NCI-H345 treated with DMSO at 0.1 percent for 48 hours (cell line): Measurements from ENCODE around the gene PPIE.
"Not testable (repeated sequence)": the region's sequence is repeated elsewhere in the genome, so short reads cannot be mapped to it uniquely, and the experiment has no call there.

Experiments
- DNase-seq: peaks from one replicate; lab custom pipeline; 2025; ENCODE audit not compliant: unreplicated experiment; lab: John Stamatoyannopoulos, UW

The PPIE gene

DNA sequence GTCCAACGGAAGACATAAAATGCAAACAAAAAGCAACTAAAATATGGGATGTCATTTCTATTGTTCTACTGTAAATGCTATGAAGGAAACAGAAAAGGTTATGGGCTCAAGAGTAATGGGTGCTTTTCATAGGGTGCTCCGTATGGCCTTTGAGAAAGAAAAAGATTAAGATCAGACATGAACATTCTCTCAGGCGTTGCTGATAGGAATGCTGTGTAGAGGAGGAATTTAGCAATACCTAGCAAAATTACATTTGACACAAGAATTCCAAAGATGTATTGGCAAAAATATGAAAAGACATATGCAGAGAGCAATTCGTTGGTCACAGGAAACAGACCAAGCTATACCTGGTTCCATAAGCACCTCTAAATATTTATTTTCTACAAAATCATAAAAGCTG, 38.2 kb downstream of the PPIE start:
- no peak for DNase-seq

DNA sequence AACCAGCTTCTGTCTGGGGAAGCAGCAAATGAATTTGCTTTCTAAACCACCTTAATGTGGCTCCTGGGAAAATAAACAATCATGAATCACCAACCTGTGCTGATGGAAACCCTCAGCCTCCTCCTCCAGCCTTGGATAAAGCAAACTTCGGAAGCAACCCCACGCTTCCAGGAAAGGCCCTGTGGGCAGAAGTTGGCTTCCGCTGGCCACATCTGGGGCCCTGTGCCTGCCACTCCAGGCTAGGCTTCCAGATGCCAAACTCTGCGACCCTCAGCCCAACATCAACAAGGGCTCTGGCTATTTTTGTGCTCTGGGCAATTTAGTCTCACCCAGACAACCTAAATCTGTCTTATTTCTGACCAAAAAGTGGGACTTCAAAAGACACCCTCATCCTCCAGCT, 38.6 kb downstream of the PPIE start:
- DNase-seq: no peak

DNA sequence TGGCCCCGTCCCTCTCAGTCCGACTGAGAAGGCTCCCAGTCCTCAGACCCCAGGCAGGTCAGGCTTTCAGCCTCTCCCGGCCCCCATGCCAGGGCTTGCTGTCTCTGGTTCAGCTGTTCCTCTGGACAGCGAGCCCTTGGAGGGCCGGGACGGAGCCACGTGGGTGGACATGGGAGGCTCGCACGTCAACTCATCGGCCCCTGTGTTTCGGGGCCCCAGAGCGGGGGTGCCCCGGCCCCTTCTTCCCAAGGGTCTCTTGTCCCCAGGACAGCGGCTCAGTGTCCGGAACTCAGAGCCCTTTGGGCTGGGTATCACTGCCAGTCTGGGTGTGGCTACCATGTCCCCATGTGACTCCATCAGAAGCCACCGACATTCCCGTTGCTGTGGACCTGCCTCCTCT, 39.2 kb downstream of the PPIE start:
- DNase-seq: not testable (repeated sequence)

DNA sequence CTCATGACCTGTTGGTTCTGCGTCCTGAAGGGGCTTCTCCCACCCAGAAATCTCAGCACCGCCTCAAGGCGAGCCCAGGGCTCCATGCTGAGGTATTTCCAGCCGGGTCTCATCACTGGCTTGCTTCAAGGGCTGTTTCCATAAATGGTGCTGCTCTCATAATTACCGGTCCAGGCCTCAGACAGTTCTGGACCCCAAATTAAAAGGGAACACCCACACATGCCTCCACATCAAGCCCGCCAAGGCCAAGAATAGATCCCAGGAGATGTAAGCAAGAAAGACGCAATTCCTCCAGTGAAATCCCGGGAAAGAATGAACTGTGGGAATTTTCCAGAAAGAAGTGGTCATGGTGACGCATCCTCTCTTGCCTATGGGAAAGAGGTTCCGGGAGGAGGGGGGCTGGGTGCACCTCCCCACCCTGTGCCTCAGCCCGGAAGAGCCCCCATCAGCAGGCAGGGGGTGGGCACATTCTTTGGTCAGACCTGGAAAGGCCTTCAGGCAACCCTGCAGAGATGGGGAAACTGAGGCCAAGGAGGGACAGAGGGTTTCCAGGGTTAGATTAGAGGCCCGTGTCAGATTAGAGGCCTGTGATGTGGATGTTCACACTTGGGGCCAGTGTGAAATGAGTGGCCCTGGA, 39.9 kb downstream of the PPIE start:
- DNase-seq: not testable (repeated sequence)

DNA sequence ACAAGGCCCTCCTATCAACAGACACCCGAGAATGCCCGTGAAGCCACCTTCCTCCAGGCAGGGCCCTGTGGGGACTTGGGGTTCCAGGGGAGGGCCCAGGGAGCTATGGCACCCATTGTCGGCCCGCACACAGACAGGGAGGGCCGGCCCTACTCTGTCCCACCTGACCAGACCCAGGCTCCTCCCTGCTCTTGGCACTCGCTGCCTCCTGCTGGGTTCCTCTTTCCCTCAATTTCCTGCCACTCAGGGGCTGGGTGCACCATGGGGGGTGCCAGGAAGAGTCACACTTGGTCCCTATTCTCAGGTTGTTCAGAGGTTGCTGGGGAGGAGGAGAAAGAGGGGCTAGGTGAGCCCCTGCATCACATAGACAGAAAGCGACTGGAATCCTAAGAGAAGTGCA, 40.5 kb downstream of the PPIE start:
- DNase-seq: no peak

DNA sequence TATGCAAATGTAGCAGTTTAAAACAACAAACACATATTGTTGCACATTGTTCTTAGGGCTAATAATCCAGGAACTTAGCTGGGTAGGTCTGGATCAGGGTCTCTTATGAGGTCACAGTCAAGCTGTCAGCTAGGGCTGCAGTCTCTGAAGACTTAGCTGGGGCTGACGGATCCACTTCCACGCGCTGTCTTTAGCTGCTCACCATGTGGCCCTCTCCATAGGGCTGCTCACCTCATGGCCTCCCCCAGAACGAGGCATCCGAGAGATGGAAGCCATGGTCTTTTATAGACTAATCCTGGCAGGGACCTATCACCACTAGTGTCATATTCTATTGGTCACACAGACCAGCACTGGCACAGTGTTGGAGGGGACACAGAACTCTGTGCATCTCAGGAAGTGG, 41.1 kb downstream of the PPIE start:
- DNase-seq: no peak

DNA sequence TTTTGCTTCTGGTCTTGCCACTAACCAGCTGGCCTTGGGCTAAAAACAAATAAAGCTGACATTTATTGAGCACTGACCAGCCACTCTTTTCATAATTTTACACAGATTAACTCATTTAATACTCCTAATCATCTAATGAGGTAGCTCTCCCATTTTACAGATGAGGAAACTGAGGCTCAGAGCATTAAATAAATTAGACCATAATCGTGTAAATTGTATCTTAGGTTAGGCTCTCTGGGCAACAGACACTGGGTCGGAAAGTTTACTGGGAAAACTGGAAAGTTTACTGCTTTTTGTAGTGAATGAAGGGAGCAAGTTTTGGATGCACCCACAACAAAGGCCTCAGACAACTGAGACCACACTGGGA, 42.6 kb downstream of the PPIE start:
- no peak for DNase-seq

DNA sequence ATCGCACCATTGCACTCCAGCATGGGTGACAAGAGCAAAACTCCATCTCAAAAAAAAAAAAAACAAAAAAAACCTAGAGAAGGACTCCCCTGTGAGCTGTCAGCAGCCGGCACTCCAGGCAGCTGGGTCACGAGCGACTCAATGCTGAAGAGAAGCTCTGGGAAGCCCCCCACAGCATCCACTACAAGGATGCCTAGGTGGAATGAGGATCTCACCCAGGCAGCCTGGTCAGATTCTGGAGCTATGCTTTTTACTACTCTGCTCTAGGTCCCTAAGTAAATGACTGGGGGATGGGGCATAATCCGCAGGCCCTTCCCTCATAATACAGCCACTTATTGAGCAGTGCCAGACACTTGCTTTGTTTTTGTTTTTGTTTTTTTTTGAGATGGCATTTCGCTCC, 43.4 kb downstream of the PPIE start:
- DNase-seq: no peak

DNA sequence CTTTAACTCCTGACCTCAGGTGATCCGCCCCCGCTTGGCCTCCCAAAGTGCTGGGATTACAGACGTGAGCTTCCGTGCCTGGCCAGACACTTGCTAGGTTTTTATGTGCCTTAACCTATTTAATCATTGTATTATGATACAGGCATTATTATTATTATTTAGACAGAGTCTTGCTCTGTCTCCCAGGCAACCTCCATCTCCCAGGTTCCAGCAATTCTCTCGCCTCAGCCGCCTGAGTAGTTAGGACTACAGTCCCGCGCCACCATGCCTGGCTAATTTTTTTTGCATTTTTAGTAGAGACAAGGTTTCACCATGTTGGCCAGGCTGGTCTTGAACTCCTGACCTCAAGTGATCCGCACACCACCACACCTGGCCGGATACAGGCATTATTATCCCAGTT, 44.0 kb downstream of the PPIE start:
- DNase-seq: not testable (repeated sequence)

DNA sequence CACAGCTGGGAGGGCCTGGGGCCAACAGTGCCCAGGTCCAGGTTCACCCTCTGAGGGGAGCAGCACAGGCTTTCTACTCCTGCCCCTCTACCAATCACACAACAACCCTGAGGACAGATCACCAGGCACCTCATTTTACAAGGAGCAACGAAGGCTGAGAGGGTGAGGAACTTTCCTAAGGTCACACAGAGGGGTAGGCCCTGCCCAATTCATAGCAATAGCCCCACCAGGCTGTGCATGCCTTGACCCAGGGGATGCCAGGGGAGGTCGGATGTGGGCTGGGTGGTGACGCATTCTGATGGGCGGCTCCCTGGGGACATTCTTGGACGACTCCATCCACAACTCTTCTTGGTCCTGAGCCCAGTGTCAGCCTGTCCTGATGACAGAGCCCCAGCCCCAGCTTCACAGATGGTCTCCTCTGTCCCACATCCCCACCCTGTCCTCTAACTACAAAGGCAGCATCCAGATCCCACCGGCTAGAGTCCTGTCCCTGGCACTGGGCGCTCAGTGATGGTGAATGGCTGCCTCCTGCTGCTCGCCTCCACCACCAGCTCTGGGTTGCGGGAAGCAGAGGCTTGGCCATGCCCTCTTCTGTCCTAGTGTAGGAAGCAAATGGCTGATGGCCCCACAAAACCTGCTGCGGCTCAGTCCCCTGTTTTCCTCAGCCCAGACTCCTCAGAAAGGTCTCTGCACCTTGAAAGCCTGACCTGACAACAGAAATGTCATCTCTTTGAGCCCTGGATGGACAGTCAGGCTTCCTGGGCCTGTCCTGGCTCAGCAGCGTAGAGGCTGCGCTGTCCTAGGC, 47.8 kb downstream of the PPIE start:
- not testable (repeated sequence) for DNase-seq

DNA sequence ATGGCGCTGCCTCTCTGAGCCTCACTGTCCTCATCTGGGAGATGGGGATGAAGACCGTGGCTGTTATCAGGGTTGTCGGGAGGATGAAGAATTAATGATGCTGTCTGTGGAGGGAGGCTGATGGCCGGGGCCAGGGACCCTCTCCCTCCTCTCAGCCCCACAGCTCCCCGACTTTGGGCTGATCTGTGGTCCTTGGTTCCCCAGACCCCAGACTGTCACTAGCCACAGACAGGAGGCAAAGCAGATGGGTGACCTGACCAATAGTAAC, 48.4 kb downstream of the PPIE start:
- not testable (repeated sequence) for DNase-seq

DNA sequence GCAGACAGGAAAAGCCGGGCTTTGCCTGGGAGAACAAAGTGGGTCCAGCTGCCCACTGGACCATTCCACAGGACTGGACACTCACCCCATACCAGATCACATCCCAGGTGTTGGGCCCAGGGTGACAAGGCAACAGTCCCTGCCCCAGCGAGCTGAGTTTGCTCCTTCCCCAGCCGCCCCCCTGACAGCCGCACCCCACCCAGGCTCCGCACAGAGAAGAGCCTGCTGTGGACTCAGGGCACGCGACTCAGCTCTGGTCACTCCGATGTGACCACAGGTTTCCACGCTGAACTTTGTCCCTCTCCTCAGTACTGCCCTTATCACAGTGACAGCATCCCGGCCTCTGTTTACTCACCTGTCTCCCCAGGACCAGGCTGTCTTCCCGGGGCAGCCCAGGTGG, 48.8 kb downstream of the PPIE start:
- no peak for DNase-seq

DNA sequence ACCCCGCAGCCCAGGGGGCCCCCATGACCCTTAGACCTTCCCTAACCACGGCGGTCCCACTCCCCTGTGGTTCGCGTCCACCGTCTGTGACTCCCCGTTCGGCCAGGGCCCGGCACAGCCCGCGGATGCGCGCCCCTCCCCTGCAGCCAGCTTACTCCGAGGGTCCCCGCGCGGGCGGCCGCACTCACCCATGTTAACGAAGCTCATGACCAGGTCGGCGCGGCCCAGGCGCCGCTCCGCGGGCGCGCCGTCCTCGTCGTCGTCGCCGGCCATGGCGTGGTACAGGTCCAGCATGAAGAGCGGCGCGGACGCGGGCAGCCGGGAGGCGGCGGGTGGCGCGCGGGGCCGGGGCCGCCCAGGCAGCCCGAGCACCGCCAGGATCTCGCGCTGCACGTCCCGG, 49.3 kb downstream of the PPIE start:
- not testable (repeated sequence) for DNase-seq

DNA sequence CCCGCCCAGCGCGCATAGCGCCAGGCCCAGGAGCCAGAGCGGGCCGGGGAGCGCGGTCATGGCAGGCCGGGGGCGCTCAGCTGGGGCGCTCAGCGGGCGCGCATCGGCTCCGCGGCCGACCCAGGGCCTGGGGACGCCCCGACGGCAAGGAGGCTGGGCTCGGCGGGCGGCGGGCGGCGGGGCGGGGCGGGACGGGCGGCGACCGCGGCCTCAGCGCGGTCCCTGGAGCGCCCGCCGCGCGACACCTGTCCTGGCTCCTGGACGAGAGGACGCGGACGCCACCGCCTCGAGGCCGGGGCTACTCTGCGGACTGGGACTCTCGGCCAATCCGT, 49.7 kb downstream of the PPIE start:
- DNase-seq: no peak

DNA sequence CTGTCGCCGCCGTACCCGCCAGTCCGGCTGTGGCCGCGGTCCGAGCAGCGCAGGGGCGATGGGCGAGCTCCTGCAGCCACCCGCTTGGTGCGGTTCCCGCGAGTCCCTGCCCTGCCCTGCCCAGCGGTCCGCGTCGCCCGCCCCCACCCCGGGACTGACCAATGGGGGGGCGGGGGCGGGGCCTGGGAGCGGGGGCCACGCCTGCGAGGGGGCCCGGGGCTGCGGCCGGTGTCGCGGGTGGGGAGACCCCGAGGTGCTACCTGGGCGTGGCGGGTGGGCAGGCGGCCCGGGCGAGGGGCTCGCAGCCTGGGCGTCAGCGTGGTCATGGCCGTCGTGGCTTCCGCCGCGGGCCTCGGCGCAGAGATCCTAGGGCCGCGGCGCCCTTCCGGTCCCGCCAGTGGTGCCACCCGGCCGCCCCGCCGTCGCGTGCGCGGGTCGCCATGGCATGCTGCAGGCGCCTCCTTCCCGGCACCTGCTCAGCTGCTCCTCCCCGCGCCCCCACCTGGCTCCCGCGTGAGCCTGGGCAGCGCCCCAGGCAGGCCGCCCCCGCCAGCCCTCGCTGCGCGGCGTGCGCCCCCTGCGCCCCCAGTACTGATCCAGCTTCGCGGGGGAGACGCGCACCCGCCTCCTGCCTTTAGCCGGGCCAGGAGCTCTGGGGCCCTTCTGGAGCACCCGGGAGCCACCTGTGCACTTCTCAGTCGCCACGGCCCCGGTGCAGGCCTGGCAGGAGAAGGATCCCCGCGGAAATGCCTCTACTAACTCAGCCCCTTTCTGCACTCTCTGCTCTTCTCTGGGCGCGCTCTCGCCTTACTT, 50.3 kb downstream of the PPIE start, which contains the start of gene BMP8B:
TSS of gene BMP8B (minus strand) at position 108 of the 813 bp plus-strand sequence. CDS start 380 bp downstream, outside the sequence.
- DNase-seq: peak; percentile 27

DNA sequence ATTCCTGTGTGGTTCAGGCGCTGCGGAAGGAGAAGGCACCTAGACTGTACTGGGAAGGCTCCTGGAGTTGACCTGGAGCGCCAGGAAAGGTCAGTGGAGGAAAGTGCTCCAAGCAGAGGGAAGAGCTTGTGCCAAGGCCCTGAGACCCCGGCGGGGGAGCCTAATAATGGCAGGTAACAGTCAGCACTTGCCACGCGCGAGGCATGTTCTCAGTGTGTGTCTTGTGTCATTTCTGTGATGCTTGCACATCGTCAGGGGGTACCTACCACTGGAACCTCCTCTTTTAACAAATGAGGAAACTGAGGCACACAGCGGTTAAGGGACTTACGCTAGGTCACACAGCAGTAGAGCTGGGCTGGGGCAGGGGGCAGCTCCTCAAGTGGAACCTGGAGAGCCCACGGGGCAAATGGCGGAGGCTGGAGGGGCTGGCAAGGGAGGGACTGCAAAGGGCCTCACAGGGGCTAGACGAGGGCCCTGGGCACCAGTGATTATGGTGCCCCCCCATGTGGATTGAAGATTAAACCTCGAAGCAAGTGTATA, 51.0 kb downstream of the PPIE start:
- no peak for DNase-seq

DNA sequence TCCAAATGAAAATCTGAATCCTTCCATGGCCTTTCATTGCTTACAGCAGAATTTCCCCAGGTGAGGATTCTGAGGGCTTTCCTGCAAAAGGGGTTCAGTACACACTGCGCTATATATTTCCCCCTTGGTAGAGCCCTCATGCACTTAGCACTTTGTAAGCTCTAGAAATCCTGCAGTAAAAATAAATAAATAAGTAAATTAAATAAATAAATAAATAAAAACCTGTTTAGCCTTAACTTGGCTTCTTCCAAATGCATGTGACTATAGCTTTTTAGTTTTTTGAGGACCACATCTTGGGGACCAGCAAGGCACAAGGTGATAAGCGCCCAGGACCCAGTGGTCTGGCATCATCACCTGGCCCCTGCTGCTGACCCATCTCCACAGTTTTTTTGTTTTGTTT, 53.2 kb downstream of the PPIE start:
- DNase-seq: no peak

DNA sequence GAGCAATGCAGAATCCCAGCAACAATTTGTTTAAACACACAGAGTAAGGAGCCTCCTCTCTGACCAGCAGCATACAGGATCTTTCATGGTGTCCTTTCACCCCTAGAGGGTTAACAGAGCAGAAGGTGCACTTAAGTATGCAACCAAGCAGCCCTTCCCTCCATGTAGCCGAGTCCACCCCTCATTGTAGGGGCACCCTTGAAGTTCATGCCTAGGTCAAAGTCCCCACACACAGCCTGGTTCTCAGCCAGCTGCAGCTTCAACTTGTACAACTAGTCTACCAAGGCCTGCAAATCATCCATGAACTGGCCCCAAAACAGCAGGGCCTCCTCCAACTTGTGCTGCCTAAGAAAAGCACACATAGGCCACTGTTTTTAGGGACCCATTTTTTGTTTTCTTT, 57.0 kb downstream of the PPIE start:
- DNase-seq: no peak

DNA sequence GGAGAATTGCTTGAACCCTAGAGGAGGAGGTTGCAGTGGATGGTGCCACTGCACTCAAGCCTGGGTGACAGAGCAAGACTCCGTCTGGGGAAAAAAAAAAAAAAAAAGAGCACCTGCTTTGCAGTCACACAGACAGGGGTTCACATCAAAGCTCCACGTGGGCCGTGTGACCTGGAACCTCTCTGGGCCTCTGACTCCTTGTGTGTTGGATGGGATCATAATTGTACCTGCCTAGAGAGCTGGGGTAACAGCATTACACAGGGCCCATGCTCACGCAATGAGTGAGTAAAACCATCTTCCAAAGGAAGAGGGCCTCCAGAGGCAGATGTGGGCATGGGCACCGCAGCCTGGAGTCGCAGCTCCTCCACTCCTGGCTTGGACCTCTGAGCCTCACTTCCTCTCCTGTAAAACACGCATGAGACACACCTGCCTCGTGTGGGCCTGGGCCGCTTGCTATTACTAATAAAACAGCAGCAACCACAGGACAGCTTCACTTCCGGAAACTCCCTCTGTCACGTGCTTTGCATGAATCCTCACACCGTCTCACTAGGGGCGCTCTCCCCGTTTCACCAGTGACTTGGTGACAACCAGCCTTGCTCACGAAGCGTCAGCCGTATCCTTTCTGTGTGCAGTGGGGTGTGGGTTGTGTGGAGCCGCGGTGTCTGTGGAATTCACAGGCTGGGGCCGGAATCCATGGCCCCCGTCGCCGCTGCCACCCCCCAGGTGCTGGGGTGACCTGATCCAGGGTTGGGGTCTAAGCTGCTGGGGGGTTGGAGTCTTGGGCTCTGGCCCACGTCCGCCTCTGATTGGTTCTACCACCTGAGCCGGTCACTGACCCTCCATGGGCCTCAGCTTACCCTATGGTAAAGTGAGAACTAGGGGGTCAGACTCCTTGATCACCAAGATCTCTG, 60.4 kb downstream of the PPIE start:
- not testable (repeated sequence) for DNase-seq

DNA sequence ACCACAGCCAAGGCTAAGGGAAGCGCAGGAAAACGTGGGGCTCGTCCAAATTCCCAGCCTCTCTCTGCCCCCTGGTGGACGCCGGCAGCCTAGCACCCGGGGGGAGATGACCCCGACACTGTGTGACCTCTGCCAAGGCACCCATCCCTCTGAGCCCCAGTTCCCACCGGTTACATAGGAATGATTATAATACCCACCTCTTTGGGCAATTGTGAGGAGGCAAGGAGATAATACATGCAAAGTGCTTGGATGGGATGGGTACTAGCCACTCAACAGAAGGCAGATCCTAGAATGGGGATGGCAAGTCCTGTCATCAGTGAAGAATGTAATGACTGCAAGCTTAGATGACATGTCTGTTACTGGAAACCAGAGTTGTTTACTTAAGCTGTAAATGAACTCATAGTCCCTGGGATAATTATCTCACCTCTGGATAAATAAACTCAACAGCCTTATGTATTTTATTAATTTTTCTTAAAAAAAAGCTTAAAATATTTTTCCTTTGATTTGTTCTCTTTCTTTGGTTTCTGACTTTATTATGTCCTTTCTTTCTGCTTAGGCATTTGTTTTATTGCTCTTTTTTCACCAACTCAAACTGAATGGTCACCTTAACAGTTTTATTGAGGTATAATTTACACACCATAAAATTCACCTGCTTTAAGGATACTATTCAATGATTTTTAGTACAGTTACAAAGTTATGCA, 61.2 kb downstream of the PPIE start:
- no peak for DNase-seq
